K562 (cell line): ENCODE data around the gene ZNF195.
"Not testable (repeated sequence)": the region's sequence is repeated elsewhere in the genome, so short reads cannot be mapped to it uniquely, and the experiment has no call there.

Source experiments
- HES1 ChIP-seq: fragments of 450-650 bp; IDR thresholded peaks from 2 replicates; pipeline ENCODE4 v1.6.1; 2016; ENCODE audit warnings: low read depth, mild to moderate bottlenecking, moderate library complexity
- JUND ChIP-seq, 2 experiments: IDR thresholded peaks; 2 replicates in 1 of 2; 3 replicates in 1 of 2; pipeline ENCODE4 v1.6.1; 2011; ENCODE audit warnings: borderline replicate concordance in 2 of 2, low read depth in 2 of 2, low read length in 2 of 2, improper control_type of control experiment in 1 of 2, missing biosample characterization in 1 of 2, missing genetic modification characterization in 1 of 2, missing genetic modification reagents in 1 of 2
- NFYB ChIP-seq: IDR thresholded peaks from 2 replicates; pipeline ENCODE4 v1.6.1; 2011; ENCODE audit warnings: mild to moderate bottlenecking, moderate library complexity; ENCODE audit not compliant: insufficient read length; ENCODE audit errors: extremely low read depth
- ZKSCAN3 ChIP-seq: fragments of 250-450 bp; sonication (Bioruptor Pico); IDR thresholded peaks from 2 replicates; pipeline ENCODE4 v1.4.0; 2020

DNA sequence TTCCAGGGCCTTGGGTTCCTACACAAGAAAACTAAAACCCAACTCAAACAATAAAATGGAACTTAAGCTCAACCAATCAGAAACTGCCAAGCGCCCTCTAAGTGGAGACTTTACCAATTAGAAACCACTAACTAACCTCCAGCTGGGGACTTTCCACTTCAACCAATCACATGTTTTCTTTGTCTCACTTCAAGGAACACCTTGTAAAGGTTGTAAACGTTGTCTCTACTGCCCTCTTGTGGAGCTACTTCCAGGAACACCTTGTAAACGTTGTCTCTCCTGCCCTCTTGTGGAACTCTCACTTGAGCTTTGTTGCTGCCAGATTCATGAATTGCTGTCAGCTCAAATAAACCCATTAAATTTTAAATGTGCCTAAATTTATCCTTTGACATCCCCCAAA is 54.2 kb downstream of the ZNF195 start:
- TF ChIP-seq NFYB; ZKSCAN3 (CRISPR knock-in tag); HES1; JUND (IDR thresholded peaks at IDR 0.05; ENCODE audit: borderline replicate concordance, low read depth, low read length); JUND (tag; IDR thresholded peaks at IDR 0.05; ENCODE audit: borderline replicate concordance, low read depth, low read length): not testable (repeated sequence)
